Measurements from ENCODE around the gene NAP1L1. TPM values are rescaled to one million over a fixed set of nuclear protein-coding genes. Genes with fewer than 3 reads are reported as not detected.
A peak's percentile ranks its signal among the peaks of the same experiment; 100 is the strongest.

The NAP1L1 gene
- total RNA-seq, result 100 to 1,000 TPM; 413 to 428 TPM
- polyA plus RNA-seq (ENCODE audit: insufficient read length in 6 of 6), result 1,000 to 10,000 TPM in 3 of 6 donors, 100 to 1,000 TPM in 3; 894 to 1,106 (median 1,002) TPM
- long read RNA-seq, donor 1, full-length matches to known transcripts, result 102 of 315 reads
- long read RNA-seq, donor 1, partial matches to known transcripts, result 176 of 315 reads
- long read RNA-seq, donor 1, other reads (novel, unspliced or antisense), result 37 of 315 reads
- long read RNA-seq, donor 2, full-length matches to known transcripts, result 104 of 357 reads
- long read RNA-seq, donor 2, partial matches to known transcripts, result 217 of 357 reads
- long read RNA-seq, donor 2, other reads (novel, unspliced or antisense), result 36 of 357 reads
- long read RNA-seq, donor 3, full-length matches to known transcripts, result 88 of 150 reads
- long read RNA-seq, donor 3, partial matches to known transcripts, result 38 of 150 reads
- long read RNA-seq, donor 3, other reads (novel, unspliced or antisense), result 24 of 150 reads
- long read RNA-seq, donor 4, full-length matches to known transcripts, result 60 of 306 reads
- long read RNA-seq, donor 4, partial matches to known transcripts, result 215 of 306 reads
- long read RNA-seq, donor 4, other reads (novel, unspliced or antisense), result 31 of 306 reads
- long read RNA-seq, donor 5, full-length matches to known transcripts, result 83 of 208 reads
- long read RNA-seq, donor 5, partial matches to known transcripts, result 110 of 208 reads
- long read RNA-seq, donor 5, other reads (novel, unspliced or antisense), result 15 of 208 reads
- long read RNA-seq, donor 6, full-length matches to known transcripts, result 84 of 213 reads
- long read RNA-seq, donor 6, partial matches to known transcripts, result 100 of 213 reads
- long read RNA-seq, donor 6, other reads (novel, unspliced or antisense), result 29 of 213 reads
- long read RNA-seq, donor 7, full-length matches to known transcripts, result 30 of 47 reads
- long read RNA-seq, donor 7, partial matches to known transcripts, result 17 of 47 reads
- long read RNA-seq, donor 7, other reads (novel, unspliced or antisense), result 0 of 47 reads
- long read RNA-seq, donor 8, full-length matches to known transcripts, result 52 of 93 reads
- long read RNA-seq, donor 8, partial matches to known transcripts, result 32 of 93 reads
- long read RNA-seq, donor 8, other reads (novel, unspliced or antisense), result 9 of 93 reads
- long read RNA-seq, donor 9, result 0 reads
- long read RNA-seq, donor 10, full-length matches to known transcripts, result 12 of 85 reads
- long read RNA-seq, donor 10, partial matches to known transcripts, result 64 of 85 reads
- long read RNA-seq, donor 10, other reads (novel, unspliced or antisense), result 9 of 85 reads
- long read RNA-seq, donor 11, full-length matches to known transcripts, result 87 of 252 reads
- long read RNA-seq, donor 11, partial matches to known transcripts, result 154 of 252 reads
- long read RNA-seq, donor 11, other reads (novel, unspliced or antisense), result 11 of 252 reads
- long read RNA-seq, donor 12, full-length matches to known transcripts, result 58 of 125 reads
- long read RNA-seq, donor 12, partial matches to known transcripts, result 51 of 125 reads
- long read RNA-seq, donor 12, other reads (novel, unspliced or antisense), result 16 of 125 reads

- ATAC-seq, result peak; percentile 94
- H3K4me1 ChIP-seq, result peaks cover 16 to 42% of the 10 kb centered on the region in 2 donors
- peak within 1 kb of the TSS; percentile 78 to 95 for H3K4me3 ChIP-seq
- H3K36me3 ChIP-seq, result no peaks in the 10 kb centered on the region
- no peak for TF ChIP-seq CTCF (IDR thresholded peaks at IDR 0.05)
- H3K27ac ChIP-seq, result peak within 1 kb of the TSS; percentile 91 to 99
- H3K27me3 ChIP-seq, result no peaks in the 10 kb centered on the region
- DNase-seq, result peak; percentile 97 to 99 (median 98)
- no peaks in the 10 kb centered on the region for H3K9me3 ChIP-seq
- intact Hi-C loops (cut with DNase I), result no loop called here
Observed at GRCh38 chr12:76083904-76084862, at the start of gene NAP1L1. NAP1L1 (minus strand) TSS chr12:76084685; CDS start chr12:76074219, 10,466 bp downstream.

GRCh38 chr12:76127588-76127987 is 43.1 kb upstream of the NAP1L1 start:
- H3K4me3 ChIP-seq, result no peak overlapping the region
- no peaks in the 10 kb centered on the region for H3K36me3 ChIP-seq
- TF ChIP-seq CTCF (IDR thresholded peaks at IDR 0.05), result no peak
- no peaks in the 10 kb centered on the region for H3K27me3 ChIP-seq
- no peaks in the 10 kb centered on the region for H3K4me1 ChIP-seq
- no peak for DNase-seq
- no peak for ATAC-seq
- no peak overlapping the region for H3K27ac ChIP-seq
- intact Hi-C loops (cut with DNase I), result no loop called here
- no peaks in the 10 kb centered on the region for H3K9me3 ChIP-seq

- Histone ChIP-seq H3K4me1 (no peaks in the 10 kb centered on the region), H3K9me3 (no peaks in the 10 kb centered on the region), H3K27ac (no peak overlapping the region), H3K27me3 (no peaks in the 10 kb centered on the region), H3K4me3 (no peak overlapping the region), H3K36me3 (no peaks in the 10 kb centered on the region)
- ATAC-seq (no peak), DNase-seq (no peak)
- intact Hi-C loops (cut with DNase I), result no loop called here
- TF ChIP-seq CTCF (IDR thresholded peaks at IDR 0.05), result no peak
Observed at GRCh38 chr12:76124456-76124855, 40.0 kb upstream of the NAP1L1 start.

Data from left lung (tissue), 14 donors.